HPDE6-E6E7 (cell line): ENCODE results near the gene VARS2.
"Not testable (repeated sequence)": the region's sequence is repeated elsewhere in the genome, so short reads cannot be mapped to it uniquely, and the experiment has no call there.

ENCODE experiments used
- DNase-seq: peaks from one replicate; pipeline ENCODE4 v3.0.0; 2011; ENCODE audit warnings: missing footprints; ENCODE audit errors: extremely low spot score

VARS2 gene

DNA sequence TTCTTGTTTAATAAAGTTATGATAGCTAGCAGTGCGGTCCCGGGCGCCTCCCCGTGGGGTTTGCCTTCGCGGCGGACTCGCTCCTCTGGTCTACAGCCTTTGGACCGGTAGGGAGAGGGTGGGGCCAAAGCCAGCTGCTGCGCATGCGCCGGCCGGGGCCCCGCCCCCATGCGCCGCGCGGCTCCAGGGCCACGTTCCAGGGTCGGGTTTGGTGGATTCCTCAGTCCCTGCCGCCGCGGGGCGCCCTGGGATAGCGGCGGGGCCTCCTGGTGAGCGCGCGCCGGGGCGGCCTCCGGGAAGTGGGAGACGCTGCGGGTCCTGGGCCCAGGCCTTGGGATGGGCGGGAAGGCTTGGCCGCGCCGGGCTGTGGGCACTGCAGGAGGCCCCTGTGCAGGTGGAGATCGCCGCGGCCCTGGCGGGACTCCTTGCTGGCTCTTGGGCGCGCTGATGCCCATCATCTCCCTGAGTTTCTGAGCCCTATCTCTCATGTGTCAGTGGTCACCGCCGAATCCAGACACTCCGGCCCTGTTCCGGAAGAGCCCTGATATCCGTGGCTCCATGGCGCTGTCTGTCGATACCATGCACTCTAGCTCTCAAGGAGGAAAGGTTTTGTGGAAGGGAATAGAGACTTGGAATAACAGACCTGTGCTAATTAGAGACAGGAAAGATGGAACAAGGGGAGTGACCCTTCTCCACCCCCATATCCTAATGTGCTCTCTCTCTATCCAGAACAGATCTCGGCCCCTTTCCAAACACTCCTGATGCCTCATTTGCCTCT is at the start of gene VARS2:
TSS of gene VARS2 (plus strand) at position 163 of the 778 bp plus-strand sequence. CDS start at position 762, 599 bp downstream.
- peak; percentile 95 for DNase-seq

- no peak for DNase-seq
Observed at GRCh38 chr6:30864325-30864724, 49.7 kb upstream of the VARS2 start.

GRCh38 chr6:30869241-30869749 is 44.7 kb upstream of the VARS2 start:
- DNase-seq = not testable (repeated sequence)

- no peak for DNase-seq
Observed at GRCh38 chr6:30870546-30870945, 43.5 kb upstream of the VARS2 start.

GRCh38 chr6:30871592-30872183 is 42.4 kb upstream of the VARS2 start:
- no peak for DNase-seq

DNA sequence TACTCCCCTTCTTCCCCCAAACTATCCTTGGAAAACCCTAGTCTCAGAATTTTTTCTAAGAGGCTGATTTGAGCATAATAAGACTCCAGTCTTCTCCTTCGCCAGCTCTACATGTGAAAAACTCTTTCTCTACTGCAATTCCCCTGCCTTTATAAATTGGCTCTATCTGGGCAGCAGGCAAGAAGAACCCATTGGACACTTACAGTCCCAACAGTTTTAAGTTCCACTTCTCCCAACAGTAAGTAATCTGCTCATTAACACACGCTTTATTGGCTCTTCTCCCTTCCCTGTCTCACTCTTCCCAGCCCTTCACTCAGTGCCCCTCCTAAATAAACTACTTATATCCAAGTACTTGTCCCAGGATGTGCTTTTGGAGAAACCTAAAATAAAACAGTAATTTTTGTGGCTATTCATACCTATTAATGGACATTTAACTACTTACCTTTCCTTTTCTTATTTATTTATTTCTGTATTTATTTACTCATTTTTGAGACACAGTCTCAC is 40.8 kb upstream of the VARS2 start:
- DNase-seq = no peak

GRCh38 chr6:30873795-30874194 is 40.2 kb upstream of the VARS2 start:
- DNase-seq = not testable (repeated sequence)

DNA sequence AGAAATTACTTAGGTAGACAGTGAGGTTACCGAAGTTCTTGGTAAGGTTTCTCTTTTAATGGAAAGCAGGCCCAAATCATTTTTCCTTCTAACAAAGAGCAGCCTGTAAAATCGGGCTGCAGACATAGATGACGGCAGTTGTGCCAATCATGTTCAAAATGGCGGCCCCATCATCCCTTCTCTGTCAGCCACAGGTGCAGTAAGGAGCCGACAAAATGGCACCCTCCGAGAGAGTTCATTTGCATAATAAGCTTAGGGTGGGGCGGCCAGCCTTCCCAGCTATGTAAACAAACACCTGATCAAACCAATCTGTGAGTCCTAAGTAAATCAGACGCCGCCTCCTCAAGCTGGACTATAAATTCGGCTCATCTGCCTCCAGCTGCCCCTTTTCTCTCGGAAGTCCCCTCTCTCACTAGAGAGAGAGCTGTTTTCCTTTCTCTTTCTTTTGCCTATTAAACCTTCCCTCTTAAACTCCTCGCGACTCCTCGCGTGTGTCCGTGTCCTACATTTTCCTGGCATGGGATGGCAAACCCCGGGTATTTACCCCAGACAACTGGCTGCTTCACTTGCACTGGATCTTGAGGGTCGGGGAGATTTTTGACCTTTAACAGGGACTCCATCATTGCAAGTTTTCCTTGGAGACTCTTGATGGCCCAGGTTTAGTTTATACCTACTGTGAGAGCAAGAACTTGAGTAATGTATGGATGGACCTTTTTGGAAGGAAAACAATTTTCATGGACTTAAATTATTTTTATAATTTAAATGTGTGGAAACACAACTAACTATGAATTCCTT is 38.6 kb upstream of the VARS2 start:
- DNase-seq = no peak

- peak; percentile 84 for DNase-seq
Observed at GRCh38 chr6:30876039-30876730, 37.9 kb upstream of the VARS2 start.

DNA sequence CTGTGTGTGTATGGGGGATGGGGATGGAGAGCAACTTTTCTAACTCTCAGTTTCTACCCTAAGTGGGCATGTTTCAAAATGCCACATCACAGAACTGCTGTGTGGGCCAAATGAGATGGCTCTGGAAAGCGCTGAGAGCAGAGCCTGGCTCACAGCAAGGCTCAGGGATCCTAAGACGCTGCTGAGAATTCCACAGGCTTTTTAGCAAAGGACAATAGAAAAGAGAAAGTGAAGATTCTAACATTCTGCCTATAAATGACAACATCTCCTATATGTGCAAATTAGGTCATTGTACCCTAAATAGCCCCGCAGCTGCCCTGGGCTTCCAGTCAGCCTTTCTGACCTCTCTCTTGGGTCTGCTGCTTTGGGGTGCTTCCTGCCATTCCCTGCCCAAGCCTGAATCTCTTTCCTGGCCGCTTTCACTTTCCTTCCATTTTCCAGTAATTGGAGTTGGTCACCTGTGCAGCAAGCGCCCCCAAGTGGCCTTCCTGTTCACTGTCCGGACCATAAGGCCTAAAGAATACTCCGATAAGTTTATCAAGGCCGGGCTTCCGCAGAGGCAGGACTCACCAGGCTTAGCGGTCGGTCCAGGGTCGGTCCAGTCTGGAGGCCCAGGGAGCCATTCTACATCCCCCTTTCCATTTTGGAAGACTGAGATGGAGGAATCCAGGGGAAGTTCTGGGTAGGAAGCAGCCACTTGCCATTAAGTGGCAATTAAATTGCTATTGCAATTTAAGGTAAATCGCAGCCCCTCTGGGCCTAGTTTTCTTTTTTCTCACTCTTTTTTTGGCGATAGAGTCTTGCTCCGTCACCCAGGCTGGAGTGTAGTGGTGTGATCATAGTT is 36.4 kb upstream of the VARS2 start:
- peak; percentile 64 for DNase-seq

GRCh38 chr6:30879684-30880427 is 34.2 kb upstream of the VARS2 start:
- no peak for DNase-seq

DNA sequence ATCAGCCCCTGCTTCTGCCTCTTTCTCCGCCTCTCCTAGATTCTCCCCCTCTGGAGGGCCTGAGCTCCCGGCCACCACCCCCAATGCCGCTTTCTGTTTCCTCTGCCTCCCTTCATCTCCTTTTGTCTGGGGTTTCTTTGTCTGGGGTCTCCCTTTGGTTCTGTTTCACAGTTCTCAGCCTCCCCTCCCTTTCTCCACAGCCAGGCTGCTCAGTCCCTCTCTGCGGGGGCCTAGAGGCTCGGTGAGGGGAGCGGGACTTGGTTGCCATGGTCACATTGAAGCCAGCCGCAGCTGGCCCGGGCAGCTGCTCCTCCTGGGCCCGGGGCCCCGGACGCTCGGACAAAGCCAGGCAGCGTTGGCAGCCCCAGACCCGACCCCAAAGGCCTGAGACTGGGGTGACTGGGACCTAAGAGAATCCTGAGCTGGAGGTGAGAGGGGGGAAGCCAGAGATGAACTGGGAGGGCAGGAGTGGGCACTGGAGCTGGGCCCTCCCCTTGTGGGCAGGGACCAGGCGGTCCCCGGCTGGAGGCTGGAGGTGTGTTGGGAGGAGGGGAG is 33.3 kb upstream of the VARS2 start:
- no peak for DNase-seq

DNA sequence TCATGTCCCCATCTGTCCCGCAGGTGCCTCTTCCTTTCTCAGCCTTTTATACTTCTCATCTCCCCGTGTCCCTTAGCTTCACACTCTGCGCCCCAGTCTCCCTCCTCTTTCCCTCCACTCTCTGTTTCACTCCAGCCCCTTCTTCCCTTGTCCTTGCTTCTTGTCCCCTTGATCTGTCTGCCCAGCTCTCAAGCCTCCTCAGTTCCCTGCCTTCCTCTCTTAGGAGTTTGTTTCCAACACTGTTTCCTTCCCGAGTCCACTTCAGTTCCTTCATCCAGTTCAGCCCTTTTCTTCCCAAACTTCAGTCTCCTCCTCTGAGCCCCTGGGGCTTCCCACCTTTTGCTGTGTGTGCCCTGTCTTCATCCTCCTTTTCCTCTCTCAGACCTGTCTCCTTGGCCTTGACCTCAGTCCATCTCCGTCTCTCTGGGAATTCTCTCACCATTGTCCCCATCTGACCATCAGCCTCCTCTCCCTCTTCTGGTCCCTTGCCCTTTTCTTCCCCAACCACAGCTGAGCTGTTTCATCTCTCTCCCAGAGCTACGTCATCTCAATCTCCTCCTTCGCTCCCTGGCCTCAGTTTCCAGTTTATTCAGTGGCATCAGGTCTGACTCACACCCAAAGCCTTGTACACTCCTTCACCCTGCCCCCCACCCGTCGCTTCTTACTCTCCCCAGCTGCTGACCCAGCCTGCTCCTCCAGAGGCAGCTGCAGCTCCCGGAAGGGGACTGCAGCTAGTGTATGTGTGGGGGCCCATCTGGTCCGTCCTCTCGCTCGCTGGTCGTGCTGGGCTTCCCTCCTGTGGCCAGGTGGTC is 32.4 kb upstream of the VARS2 start:
- DNase-seq = no peak

GRCh38 chr6:30882204-30882758 is 31.8 kb upstream of the VARS2 start:
- no peak for DNase-seq

GRCh38 chr6:30882759-30883684 is 31.0 kb upstream of the VARS2 start:
- peak; percentile 85 for DNase-seq

- DNase-seq = peak; percentile 77
Observed at GRCh38 chr6:30883685-30884520, 30.1 kb upstream of the VARS2 start, which contains the start of gene DDR1. Gene DDR1, plus strand, starts transcription at chr6:30884519. Its CDS starts 4,211 bp downstream, at chr6:30888730.
